ENCODE data around the gene SPTAN1.

- TF ChIP-seq POLR2AphosphoS5 (IDR thresholded peaks at IDR 0.05) (no peak), CTCF (IDR thresholded peaks at IDR 0.05) (no peak), POLR2A (IDR thresholded peaks at IDR 0.05) (no peak), EP300 (IDR thresholded peaks at IDR 0.05) (no peak)
These were observed 5.9 kb upstream of the SPTAN1 start for GRCh38 chr9:128546504-128546903.

All from gastroesophageal sphincter (tissue), 3 donors.